Adrenal gland (tissue), 5 donors: ENCODE measurements around the gene GATAD2B.

Experiments
- POLR2A ChIP-seq, 2 donors: fragments of 450-650 bp; IDR thresholded peaks; one replicate each; pipeline ENCODE4 v1.6.1; 2017; ENCODE audit warnings: antibody characterized with exemption in 2 of 2, mild to moderate bottlenecking in 2 of 2, moderate library complexity in 1 of 2
- TF ChIP-seq, protein P1 (sequence below), 6 experiments: fragments of 450-650 bp in 4 of 6; fragments of 200-600 bp in 2 of 6; sonication (generic) in 1 of 6; IDR thresholded peaks; 1 replicate in 5 of 6; 2 replicates in 1 of 6; pipeline versions ENCODE4 v1.5.1 to v1.8.0; 2016 to 2021; ENCODE audit warnings: antibody characterized with exemption in 6 of 6, mild to moderate bottlenecking in 2 of 6, moderate library complexity in 1 of 6
- donor health status: DM: no; HTN: no; CAD: no.

DNA sequence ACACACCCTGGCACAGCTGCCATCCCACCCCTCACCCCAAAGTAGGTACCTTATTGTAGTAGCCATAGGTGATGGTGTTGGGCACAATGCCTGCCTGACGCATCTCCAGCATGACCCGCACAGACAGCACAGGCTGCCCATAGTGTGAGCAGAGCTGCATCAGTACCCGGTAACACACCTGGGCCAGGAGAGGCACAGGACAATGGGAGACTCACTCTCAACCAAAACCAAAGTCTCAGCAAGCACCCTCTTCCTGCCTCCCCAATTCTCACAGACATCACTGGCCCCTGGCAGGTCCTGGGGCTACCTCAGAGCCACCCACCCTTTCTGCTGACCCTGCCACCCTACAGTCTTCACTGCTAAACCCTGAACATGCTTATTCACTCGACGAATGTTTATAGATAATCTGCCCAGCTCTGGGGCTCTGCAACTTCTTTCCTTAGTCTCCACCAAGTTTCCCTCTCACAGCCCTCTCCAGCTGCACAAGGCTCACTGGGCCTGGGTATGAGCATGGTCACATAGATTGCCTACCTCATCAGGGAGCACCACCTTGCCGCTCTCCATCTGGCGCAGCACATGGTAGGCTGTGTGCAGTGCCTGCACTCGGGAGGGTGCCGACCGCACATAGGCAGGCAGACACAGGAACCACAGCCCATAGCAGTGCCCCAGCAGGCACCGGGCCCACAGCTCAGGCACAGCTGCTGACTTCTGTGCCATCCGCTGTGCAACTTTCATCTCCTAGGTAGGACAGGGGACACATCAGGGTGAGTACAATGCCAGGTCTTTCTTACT lies 13.4 kb upstream of the GATAD2B start:
- TF ChIP-seq, protein P1, sequence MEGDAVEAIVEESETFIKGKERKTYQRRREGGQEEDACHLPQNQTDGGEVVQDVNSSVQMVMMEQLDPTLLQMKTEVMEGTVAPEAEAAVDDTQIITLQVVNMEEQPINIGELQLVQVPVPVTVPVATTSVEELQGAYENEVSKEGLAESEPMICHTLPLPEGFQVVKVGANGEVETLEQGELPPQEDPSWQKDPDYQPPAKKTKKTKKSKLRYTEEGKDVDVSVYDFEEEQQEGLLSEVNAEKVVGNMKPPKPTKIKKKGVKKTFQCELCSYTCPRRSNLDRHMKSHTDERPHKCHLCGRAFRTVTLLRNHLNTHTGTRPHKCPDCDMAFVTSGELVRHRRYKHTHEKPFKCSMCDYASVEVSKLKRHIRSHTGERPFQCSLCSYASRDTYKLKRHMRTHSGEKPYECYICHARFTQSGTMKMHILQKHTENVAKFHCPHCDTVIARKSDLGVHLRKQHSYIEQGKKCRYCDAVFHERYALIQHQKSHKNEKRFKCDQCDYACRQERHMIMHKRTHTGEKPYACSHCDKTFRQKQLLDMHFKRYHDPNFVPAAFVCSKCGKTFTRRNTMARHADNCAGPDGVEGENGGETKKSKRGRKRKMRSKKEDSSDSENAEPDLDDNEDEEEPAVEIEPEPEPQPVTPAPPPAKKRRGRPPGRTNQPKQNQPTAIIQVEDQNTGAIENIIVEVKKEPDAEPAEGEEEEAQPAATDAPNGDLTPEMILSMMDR (IDR thresholded peaks at IDR 0.05): no peak
- TF ChIP-seq POLR2A (IDR thresholded peaks at IDR 0.05): no peak
